ENCODE results near the gene PICALM. TPM values are rescaled to one million over a fixed set of nuclear protein-coding genes. Genes with fewer than 3 reads are reported as not detected.

Gene PICALM
- total and polyA plus RNA-seq, 10 of the 15 experiments (the other 5 are each of a cell fraction or from before 2014, with no cell fraction given), result 4.3 to 150 (median 41.8) TPM

- TF ChIP-seq YBX1 (IDR thresholded peaks at IDR 0.05) (no peak), NKRF (conservative IDR thresholded peaks at IDR 0.05) (no peak), ZNF24 (IDR thresholded peaks at IDR 0.05) (no peak), ZNF274 (IDR thresholded peaks at IDR 0.05; ENCODE audit: insufficient read depth, insufficient read length) (no peak), YY1 (IDR thresholded peaks at IDR 0.05; ENCODE audit: low read depth, low read length) (no peak)
These were observed 10.5 kb downstream of the PICALM start (continued) for GRCh38 chr11:86058360-86058759.

- H3K27me3 ChIP-seq (replicated peaks in 1 of 2; ENCODE audit: control insufficient read depth in 2 of 2, insufficient read depth in 2 of 2, low read length in 1 of 2), result no peaks in the 10 kb centered on the region
- peaks cover 13% of the 10 kb centered on the region for H3K9me3 ChIP-seq (replicated peaks; ENCODE audit: control insufficient read depth, insufficient read depth, low read length)
- H3K4me3 ChIP-seq, result no peak overlapping the region
- 7% methylated on average over 1 of the region's 1 CpG for WGBS (ENCODE audit: insufficient coverage, insufficient replicate concordance, low lambda C conversion rate, missing lambda C conversion rate)
- H3K4me1 ChIP-seq (ENCODE audit: control insufficient read depth, insufficient read depth, low read length), result 0 out of 2 replicates have a peak, but pooled peaks cover 5% of the 10 kb centered on the region
- H3K27ac ChIP-seq (ENCODE audit: control insufficient read depth, insufficient read depth), result peak overlapping the region; percentile 9; the same call in 1 of the 2 replicates
- no peak overlapping the region for H3K9ac ChIP-seq (ENCODE audit: control insufficient read depth, insufficient read depth, low read length)
- H2AFZ ChIP-seq (ENCODE audit: control insufficient read depth, low read depth, low read length), result no peak overlapping the region
- ChIA-PET POLR2A (no interaction called here), SMC1A (ENCODE audit: uncharacterized antibody, unreplicated experiment) (interaction anchor here (1.4 kb wide), 1 partner anchor 95 kb away, joined by 4 read pairs; no protein-coding TSS in a partner anchor), CTCF (no interaction called here), RAD21 (ENCODE audit: unreplicated experiment) (no interaction called here)
- ATAC-seq (peak; percentile 52), FAIRE-seq (no peak), DNase-seq (ENCODE audit: low read depth, low spot score) (no peak)
- H3K79me2 ChIP-seq (ENCODE audit: control insufficient read depth, insufficient read depth, low read length), result peaks cover 99% of the 10 kb centered on the region
- H3K36me3 ChIP-seq (ENCODE audit: control insufficient read depth in 2 of 2, insufficient read depth in 2 of 2, low read length in 1 of 2), result no peaks in the 10 kb centered on the region; a peak in 1 of 4 replicates
- in situ Hi-C loops (cut with MboI) (no loop called here), intact Hi-C loops (cut with micrococcal nuclease; ENCODE audit: unreplicated experiment) (no loop called here)
- TF ChIP-seq IKZF2 (IDR thresholded peaks at IDR 0.05) (peak in 1 of 2 experiments; percentile 42; a peak in 2 of 4 replicates), HDAC2 (IDR thresholded peaks at IDR 0.05) (no peak), NFIC (IDR thresholded peaks at IDR 0.05; ENCODE audit: low read depth, low read length) (0 out of 2 replicates have a peak, but pooled peaks have one; percentile 44), RELB (IDR thresholded peaks at IDR 0.05; ENCODE audit: low read depth) (0 out of 2 replicates have a peak, but pooled peaks have one; percentile 32), ZNF274 (IDR thresholded peaks at IDR 0.05; ENCODE audit: insufficient read depth, insufficient read length) (no peak), RB1 (IDR thresholded peaks at IDR 0.05; ENCODE audit: borderline replicate concordance) (no peak), IKZF1 (conservative IDR thresholded peaks at IDR 0.05) (peak; percentile 25; the same call in 1 of the 2 replicates), ATF7 (IDR thresholded peaks at IDR 0.05; ENCODE audit: low read depth) (peak; percentile 70), EGR1 (IDR thresholded peaks at IDR 0.05; ENCODE audit: borderline replicate concordance in 1 of 2, low read depth in 2 of 2, low read length in 2 of 2) (no peak), RUNX3 (IDR thresholded peaks at IDR 0.05; ENCODE audit: low read length) (peak; percentile 51; the same call in 1 of the 2 replicates), POLR2AphosphoS5 (IDR thresholded peaks at IDR 0.05; ENCODE audit: low read length) (no peak), MEF2B (IDR thresholded peaks at IDR 0.05; ENCODE audit: partially characterized antibody, poor library complexity, severe bottlenecking) (peak; percentile 59), BCLAF1 (IDR thresholded peaks at IDR 0.05) (no peak), JUNB (IDR thresholded peaks at IDR 0.05) (peak; percentile 32; the same call in 1 of the 2 replicates)
- H4K20me1 ChIP-seq (ENCODE audit: control insufficient read depth, insufficient read depth), result no peaks in the 10 kb centered on the region; the same call in 1 of the 2 replicates
- BruUV-seq (replicated peaks), result no TSS peak
- H3K4me2 ChIP-seq (ENCODE audit: control insufficient read depth, insufficient read depth), result 0 out of 2 replicates have a peak overlapping the region, but pooled peaks have one; percentile 2
These were observed 12.5 kb downstream of the PICALM start for GRCh38 chr11:86056351-86056854.

Data from GM12878 (cell line).